HG03460 (cell line): ENCODE measurements around the gene SORD.
A peak's percentile ranks its signal among the peaks of the same experiment; 100 is the strongest.
"Not testable (repeated sequence)": the region's sequence is repeated elsewhere in the genome, so short reads cannot be mapped to it uniquely, and the experiment has no call there.

Experiments used
- ATAC-seq: cut with Tn5 transposase; IDR thresholded peaks from one replicate; pipeline ENCODE4 v1.9.1; 2021; ENCODE audit not compliant: unreplicated experiment

The SORD gene

GRCh38 chr15:45022871-45023658 is at the start of gene SORD:
SORD (plus strand) TSS chr15:45023195; CDS start chr15:45023284, 89 bp downstream.
- peak; percentile 89 for ATAC-seq

GRCh38 chr15:44976183-44976582 is 46.8 kb upstream of the SORD start:
- ATAC-seq: not testable (repeated sequence)

DNA sequence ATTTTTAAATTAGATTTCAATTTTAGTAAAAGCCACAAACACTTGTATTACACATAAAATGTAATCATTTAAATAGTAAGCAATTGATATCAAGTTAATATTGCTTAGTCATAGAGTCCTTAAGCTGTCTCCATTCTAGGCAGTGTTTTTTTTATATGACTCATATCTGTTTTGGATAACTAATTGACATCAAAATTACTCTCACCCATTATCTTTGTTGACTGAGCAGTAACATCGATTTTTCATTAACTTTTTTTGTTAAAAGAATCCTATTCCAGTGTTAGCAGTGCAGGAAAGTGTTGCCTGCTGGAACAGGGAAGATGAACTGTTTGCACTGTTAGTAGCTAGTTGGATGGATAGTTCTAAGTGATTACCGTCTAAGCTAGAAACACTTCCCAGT is 45.2 kb upstream of the SORD start:
- ATAC-seq: not testable (repeated sequence)

DNA sequence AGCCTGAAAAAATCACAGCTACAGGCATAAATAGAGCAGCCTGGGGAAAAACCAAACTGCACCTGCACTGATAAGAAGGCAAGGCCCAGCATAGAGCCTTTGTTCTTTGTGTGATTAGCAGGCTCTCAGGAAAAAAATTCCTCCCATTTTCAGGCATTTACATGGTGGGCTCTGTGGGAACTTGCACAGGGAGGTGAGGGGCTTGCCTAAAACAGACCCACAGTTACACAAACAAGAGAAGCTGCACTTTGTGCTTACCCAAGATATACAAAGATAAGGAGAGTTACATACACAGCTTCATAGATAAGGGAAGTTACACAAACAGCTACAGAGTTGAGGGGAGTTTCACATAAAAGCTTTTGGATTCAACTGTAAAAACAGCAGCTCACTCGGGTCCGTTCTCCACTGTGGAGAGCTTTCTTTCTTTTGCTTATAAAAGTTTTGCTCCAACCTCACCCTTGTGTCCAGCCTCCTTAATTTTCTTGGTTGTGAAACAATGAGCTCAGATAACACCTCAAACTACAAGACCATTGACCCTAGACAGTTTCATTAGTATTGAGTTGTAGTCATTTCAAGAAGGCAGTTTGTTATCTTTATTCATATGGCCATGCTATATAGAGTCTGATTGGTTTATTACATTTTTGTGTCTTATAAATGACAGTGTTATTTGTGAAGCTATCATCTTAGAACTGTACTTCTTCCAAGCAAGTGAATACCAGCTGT is 43.2 kb upstream of the SORD start:
- not testable (repeated sequence) for ATAC-seq

GRCh38 chr15:44984144-44984543 is 38.9 kb upstream of the SORD start:
- not testable (repeated sequence) for ATAC-seq

DNA sequence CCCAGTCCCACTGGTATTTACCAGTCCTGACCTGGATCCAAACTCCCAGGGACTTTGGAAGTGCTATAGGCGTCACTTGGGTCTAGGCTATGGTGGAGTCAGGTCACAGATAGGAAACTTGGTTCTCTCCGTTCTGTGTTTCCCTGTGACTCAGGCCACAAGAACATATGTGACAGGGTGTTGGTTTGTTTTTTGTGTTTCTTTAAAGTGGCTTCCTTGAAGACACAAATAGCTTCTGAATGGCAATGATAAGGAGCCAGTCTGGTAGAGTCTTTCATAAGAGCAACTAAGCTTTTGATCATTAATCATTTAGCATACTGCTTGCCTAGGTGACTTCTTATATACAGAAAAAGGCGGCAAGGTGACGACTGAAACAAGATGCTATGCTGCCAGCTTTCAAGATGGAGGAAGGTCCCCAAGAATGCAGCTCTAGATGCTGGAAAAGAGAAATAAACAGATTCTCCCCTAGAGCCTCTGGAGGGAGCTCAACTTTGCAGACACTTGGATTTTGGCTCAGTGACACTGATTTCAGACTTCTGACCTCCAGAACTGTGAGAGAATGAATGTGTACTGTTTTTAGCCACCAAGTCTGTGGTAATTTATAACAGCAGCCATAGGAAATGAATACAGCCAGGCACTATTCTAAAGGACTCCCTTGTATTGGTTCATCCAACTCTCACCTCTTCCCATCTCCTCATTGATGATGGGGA is 36.5 kb upstream of the SORD start:
- not testable (repeated sequence) for ATAC-seq

GRCh38 chr15:44987711-44988110 is 35.3 kb upstream of the SORD start:
- not testable (repeated sequence) for ATAC-seq

DNA sequence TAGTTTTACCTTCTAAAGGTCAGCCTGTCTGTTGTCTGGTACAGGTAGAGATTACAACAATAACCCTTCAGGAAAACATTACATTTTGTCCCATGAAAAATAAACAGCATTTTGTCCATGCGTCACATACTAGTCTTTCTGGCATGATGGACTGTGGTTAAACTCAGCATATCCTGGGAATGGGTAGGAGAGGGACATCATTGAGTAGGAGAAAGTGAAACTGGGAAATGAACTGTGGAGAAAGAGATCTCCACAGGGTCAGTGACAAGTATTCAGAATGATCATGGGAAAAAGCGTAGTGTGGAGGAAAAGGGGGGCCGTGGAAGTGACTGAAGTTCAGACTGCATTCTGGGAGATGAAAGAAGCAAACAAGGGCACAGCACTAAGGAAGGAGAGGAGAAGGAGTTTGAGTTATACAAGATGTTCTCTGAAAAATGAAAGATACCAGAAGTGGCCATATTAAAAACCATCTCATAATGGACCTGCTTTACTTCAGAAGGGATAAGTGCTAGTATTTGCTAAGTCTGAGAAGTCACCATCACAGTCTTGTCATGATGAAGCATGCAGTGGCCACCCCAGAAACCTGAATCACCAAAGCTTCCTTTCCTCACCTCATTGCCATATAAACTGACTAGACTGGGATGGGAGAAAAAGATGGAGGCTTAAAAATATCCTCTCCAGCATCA is 34.7 kb upstream of the SORD start:
- not testable (repeated sequence) for ATAC-seq

DNA sequence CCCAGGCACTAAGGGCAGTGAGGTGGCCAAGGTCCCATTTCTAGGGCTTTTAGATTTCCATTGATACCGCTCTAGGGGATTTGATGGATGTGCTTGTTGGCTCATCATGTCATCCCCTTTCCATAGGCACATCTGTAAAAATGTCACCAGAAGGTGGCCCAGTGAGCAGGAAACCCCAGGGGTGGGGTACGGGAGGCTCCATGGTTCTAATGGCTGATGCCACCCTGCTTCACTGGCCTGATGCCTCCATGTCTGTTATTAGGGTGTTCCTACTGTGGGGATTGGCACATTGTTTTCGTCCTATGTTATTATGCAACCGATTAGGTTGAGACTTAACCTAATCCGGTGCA is 34.1 kb upstream of the SORD start:
- ATAC-seq: not testable (repeated sequence)

- ATAC-seq: not testable (repeated sequence)
Measured at GRCh38 chr15:44997632-44998031, 25.4 kb upstream of the SORD start.

GRCh38 chr15:44999105-44999504 is 23.9 kb upstream of the SORD start:
- no peak for ATAC-seq

GRCh38 chr15:45001180-45001579 is 21.8 kb upstream of the SORD start:
- ATAC-seq: not testable (repeated sequence)

GRCh38 chr15:45003731-45004410 is 19.1 kb upstream of the SORD start:
- ATAC-seq: not testable (repeated sequence)

GRCh38 chr15:45004590-45005175 is 18.3 kb upstream of the SORD start:
- not testable (repeated sequence) for ATAC-seq

GRCh38 chr15:45009046-45009445 is 13.9 kb upstream of the SORD start:
- ATAC-seq: no peak

GRCh38 chr15:45015114-45015513 is 7.9 kb upstream of the SORD start:
- not testable (repeated sequence) for ATAC-seq

GRCh38 chr15:45020222-45020900 is 2.6 kb upstream of the SORD start:
- ATAC-seq: not testable (repeated sequence)

GRCh38 chr15:45020901-45021259 is 2.1 kb upstream of the SORD start:
- not testable (repeated sequence) for ATAC-seq

- ATAC-seq: no peak
Measured at GRCh38 chr15:45021348-45021747, 1.6 kb upstream of the SORD start.
